Astrocyte (in vitro differentiated cells and primary cell): ENCODE data around the gene UNC93B1. TPM values are rescaled to one million over a fixed set of nuclear protein-coding genes. Genes with fewer than 3 reads are reported as not detected.
"Not testable (repeated sequence)": the region's sequence is repeated elsewhere in the genome, so short reads cannot be mapped to it uniquely, and the experiment has no call there.

Experiments
- DNase-seq: peaks from one replicate; pipeline ENCODE4 v3.0.0-alpha.2; 2010; ENCODE audit warnings: low read depth
- FAIRE-seq: peaks from 2 replicates; lab custom pipeline; 2011; peaks lifted over from hg19 to GRCh38; lab: Jason Lieb, UNC
- H2AFZ ChIP-seq: 2 replicates; pipeline ENCODE4 v1.6.0; 2012; ENCODE audit warnings: low read depth, low read length, inconsistent platforms
- H3K27ac ChIP-seq: 2 replicates; pipeline ENCODE4 v1.5.1; 2011; ENCODE audit warnings: low read depth, low read length, inconsistent platforms
- H3K27me3 ChIP-seq: 2 replicates; pipeline ENCODE4 v1.6.0; 2011; ENCODE audit warnings: low read length, inconsistent platforms; ENCODE audit not compliant: insufficient read depth
- H3K36me3 ChIP-seq: 2 replicates; pipeline ENCODE4 v1.5.1; 2011; ENCODE audit warnings: low read length, inconsistent platforms; ENCODE audit not compliant: insufficient read depth
- H3K4me1 ChIP-seq: 2 replicates; pipeline ENCODE4 v1.5.1; 2011; ENCODE audit warnings: low read length, inconsistent platforms; ENCODE audit not compliant: insufficient read depth
- H3K4me2 ChIP-seq: 2 replicates; pipeline ENCODE4 v1.6.0; 2012; ENCODE audit warnings: low read length, inconsistent platforms
- H3K4me3 ChIP-seq: 2 replicates; pipeline ENCODE4 v1.5.1; 2011; ENCODE audit warnings: low read depth, mild to moderate bottlenecking, low read length, inconsistent platforms; ENCODE audit not compliant: insufficient read depth
- H3K79me2 ChIP-seq: 2 replicates; pipeline ENCODE4 v1.6.0; 2012; ENCODE audit warnings: mild to moderate bottlenecking, low read length, inconsistent platforms; ENCODE audit not compliant: insufficient read depth
- H3K9ac ChIP-seq: 2 replicates; pipeline ENCODE4 v1.6.0; 2012; ENCODE audit warnings: mild to moderate bottlenecking, low read length, inconsistent platforms
- H3K9me3 ChIP-seq: 2 replicates; pipeline ENCODE4 v1.5.1; 2012; ENCODE audit warnings: low read depth, mild to moderate bottlenecking, low read length, inconsistent platforms; ENCODE audit not compliant: insufficient read depth
- H4K20me1 ChIP-seq: 2 replicates; pipeline ENCODE4 v1.6.0; 2012; ENCODE audit warnings: low read length, inconsistent platforms; ENCODE audit not compliant: insufficient read depth
- H3K27ac Mint-ChIP-seq: one replicate; pipeline ENCODE4 v1.8.0; 2021; ENCODE audit warnings: mild to moderate bottlenecking, mixed read lengths; ENCODE audit not compliant: unreplicated experiment
- H3K27me3 Mint-ChIP-seq: one replicate; pipeline ENCODE4 v1.8.0; 2021; ENCODE audit warnings: low read depth, mixed read lengths; ENCODE audit not compliant: unreplicated experiment
- H3K36me3 Mint-ChIP-seq: one replicate; pipeline ENCODE4 v1.8.0; 2021; ENCODE audit warnings: low read depth, mixed read lengths; ENCODE audit not compliant: unreplicated experiment
- H3K4me1 Mint-ChIP-seq: one replicate; pipeline ENCODE4 v1.8.0; 2021; ENCODE audit warnings: low read depth, mixed read lengths; ENCODE audit not compliant: unreplicated experiment
- H3K4me3 Mint-ChIP-seq: one replicate; pipeline ENCODE4 v1.8.0; 2021; ENCODE audit warnings: mild to moderate bottlenecking, moderate library complexity, mixed read lengths; ENCODE audit not compliant: unreplicated experiment
- H3K9me3 Mint-ChIP-seq: one replicate; pipeline ENCODE4 v1.8.0; 2021; ENCODE audit warnings: mild to moderate bottlenecking, mixed read lengths; ENCODE audit not compliant: unreplicated experiment
- total RNA-seq: library from RNA; stranded (reverse); gene quantifications from 2 replicates; pipeline ENCODE4 v1.2.1, GENCODE V29; 2021

UNC93B1 gene
- total RNA-seq, 1 donor from 2014 or later: 37.3 TPM

DNA sequence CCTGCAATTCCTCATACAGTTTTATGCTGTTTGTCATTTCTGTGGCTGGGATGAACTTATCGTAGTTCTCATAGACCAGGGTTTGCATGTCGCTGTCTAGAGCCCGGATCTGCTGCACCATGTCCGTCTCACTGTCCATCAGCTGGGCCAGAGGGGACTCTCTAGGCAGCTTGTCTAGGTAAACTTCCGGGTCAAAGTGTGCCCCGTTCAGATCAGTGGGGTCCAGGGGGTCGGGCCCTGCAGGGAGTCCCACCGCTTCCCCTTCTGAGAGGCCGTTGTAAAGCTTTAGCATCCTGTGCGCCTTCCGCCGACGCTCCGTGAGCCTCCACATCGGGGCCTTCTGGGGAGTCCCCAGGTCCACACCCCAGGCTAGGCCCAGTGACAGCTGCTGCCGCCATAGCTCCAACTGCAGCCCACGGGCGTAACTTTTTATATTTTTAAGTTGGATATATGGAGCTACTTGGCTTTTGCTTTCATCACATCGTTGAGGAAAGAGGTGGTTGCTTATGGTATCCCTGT lies 38.0 kb downstream of the UNC93B1 start:
- H3K36me3 ChIP-seq, H3K4me1 ChIP-seq, H3K4me3 Mint-ChIP-seq, H3K27ac Mint-ChIP-seq, DNase-seq, H3K9me3 ChIP-seq, H4K20me1 ChIP-seq, H3K9ac ChIP-seq, H3K79me2 ChIP-seq, H3K9me3 Mint-ChIP-seq, FAIRE-seq, H2AFZ ChIP-seq, H3K4me1 Mint-ChIP-seq, H3K36me3 Mint-ChIP-seq, H3K4me3 ChIP-seq, H3K27ac ChIP-seq, H3K4me2 ChIP-seq, H3K27me3 ChIP-seq: not testable (repeated sequence)
- peaks cover 22% of the 10 kb centered on the region for H3K27me3 Mint-ChIP-seq

DNA sequence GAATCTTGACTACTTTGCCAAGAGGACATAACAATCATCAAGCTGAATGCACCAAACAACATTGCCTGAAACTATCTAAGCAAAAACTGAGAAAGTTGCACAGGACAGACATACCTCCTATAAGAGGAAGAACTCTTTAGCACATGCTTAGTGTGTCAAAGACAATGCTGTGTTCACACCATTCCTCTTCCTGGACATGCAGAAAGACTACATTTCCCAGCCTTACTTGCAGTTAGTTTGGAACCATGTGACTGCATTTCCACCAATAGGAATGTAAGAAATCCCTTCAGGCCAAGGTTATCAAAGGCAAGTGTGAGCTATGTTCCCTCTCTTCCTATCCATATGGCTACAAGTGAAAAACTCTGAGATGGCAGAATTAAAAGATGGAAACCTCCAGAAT lies 39.2 kb downstream of the UNC93B1 start:
- not testable (repeated sequence) for H3K4me1 Mint-ChIP-seq, FAIRE-seq, H3K27ac ChIP-seq, H3K36me3 ChIP-seq, H4K20me1 ChIP-seq, H3K27me3 ChIP-seq, H3K36me3 Mint-ChIP-seq, H3K79me2 ChIP-seq, H3K4me2 ChIP-seq, H3K4me1 ChIP-seq, H3K9me3 ChIP-seq, H3K4me3 ChIP-seq, H3K27ac Mint-ChIP-seq, H2AFZ ChIP-seq, H3K9me3 Mint-ChIP-seq, H3K4me3 Mint-ChIP-seq, H3K9ac ChIP-seq, DNase-seq
- H3K27me3 Mint-ChIP-seq: peaks cover 31% of the 10 kb centered on the region

DNA sequence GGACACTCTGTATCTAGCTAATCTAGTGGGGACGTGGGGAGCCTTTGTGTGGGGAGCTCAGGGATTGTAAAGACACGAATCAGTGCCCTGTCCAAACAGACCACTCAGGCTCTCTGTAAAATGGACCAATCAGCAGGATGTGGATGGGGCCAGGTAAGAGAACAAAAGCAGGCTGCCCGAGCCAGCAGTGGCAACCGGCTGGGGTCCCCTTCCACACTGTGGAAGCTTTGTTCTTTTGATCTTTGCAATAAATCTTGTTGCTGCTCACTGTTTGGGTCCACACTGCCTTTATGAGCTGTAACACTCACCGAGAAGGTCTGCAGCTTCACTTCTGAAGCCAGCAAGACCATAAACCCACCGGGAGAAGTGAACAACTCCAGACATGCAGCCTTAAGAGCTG lies 40.0 kb downstream of the UNC93B1 start:
- H3K4me3 Mint-ChIP-seq, H3K27ac Mint-ChIP-seq: not testable (repeated sequence)

DNA sequence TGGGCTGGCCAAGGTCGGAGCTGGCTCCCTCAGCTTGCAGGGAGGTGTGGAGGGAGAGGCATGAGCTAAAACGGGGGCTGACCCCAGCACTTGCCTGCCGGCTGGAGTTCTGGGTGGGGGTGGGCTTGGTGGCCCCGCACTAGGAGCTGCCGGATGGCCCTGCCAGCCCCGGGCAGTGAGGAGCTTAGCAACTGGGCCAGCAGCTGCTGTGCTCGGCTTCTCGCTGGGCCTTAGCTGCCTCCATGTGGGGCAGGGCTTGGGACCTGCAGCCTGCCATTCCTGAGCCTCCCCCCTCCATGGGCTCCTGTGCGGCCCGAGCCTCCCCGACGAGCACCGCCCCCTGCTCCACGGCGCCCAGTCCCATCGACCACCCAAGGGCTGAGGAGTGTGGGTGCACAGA lies 40.7 kb downstream of the UNC93B1 start:
- H3K79me2 ChIP-seq, DNase-seq, H3K4me1 Mint-ChIP-seq, H3K4me1 ChIP-seq, H3K36me3 ChIP-seq, H3K9me3 Mint-ChIP-seq, H4K20me1 ChIP-seq, H3K27me3 ChIP-seq, H3K27ac ChIP-seq, H3K9ac ChIP-seq, H3K27ac Mint-ChIP-seq, H3K4me3 Mint-ChIP-seq, H3K36me3 Mint-ChIP-seq, H3K4me3 ChIP-seq, H3K9me3 ChIP-seq, H2AFZ ChIP-seq, FAIRE-seq, H3K4me2 ChIP-seq: not testable (repeated sequence)
- peaks cover 33% of the 10 kb centered on the region for H3K27me3 Mint-ChIP-seq

More for the DNA sequence above, 40.0 kb downstream of the UNC93B1 start:
- DNase-seq, H3K4me1 Mint-ChIP-seq, H3K9ac ChIP-seq, H4K20me1 ChIP-seq, H3K36me3 Mint-ChIP-seq, H3K4me3 ChIP-seq, H3K36me3 ChIP-seq, H3K4me2 ChIP-seq, H3K9me3 ChIP-seq, H2AFZ ChIP-seq, FAIRE-seq, H3K27ac ChIP-seq, H3K27me3 ChIP-seq, H3K79me2 ChIP-seq, H3K4me1 ChIP-seq, H3K9me3 Mint-ChIP-seq: not testable (repeated sequence)
- H3K27me3 Mint-ChIP-seq: peaks cover 33% of the 10 kb centered on the region

DNA sequence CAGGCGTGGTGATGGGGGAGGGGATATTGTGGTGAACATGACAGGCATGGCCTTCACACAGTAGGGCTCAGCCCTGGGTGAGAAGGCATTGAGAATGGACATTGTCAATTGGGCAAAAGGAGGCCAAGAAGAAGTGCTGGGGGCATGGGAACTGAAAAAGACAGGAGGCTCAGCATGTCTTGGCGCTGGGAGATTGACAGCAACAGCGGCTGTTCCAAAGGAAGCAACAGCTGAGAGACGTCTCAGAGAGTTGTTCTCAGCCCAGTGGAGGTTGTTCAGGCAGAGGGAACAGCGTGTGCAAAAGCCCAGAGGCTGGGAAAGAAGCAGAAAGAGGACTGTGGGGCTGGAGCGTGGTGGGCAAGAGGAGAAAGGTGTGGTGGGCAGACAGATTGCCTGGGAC lies 47.7 kb downstream of the UNC93B1 start:
- H3K36me3 Mint-ChIP-seq, H3K4me3 ChIP-seq, H2AFZ ChIP-seq, H3K27me3 ChIP-seq, H3K9me3 ChIP-seq, FAIRE-seq, H3K9me3 Mint-ChIP-seq, H3K4me1 ChIP-seq, H3K9ac ChIP-seq, H3K27ac ChIP-seq, H3K4me1 Mint-ChIP-seq, H3K79me2 ChIP-seq, H4K20me1 ChIP-seq, H3K4me2 ChIP-seq, DNase-seq, H3K36me3 ChIP-seq: not testable (repeated sequence)
- H3K27me3 Mint-ChIP-seq: peaks cover 59% of the 10 kb centered on the region
- peak overlapping the region; percentile 58 for H3K27ac Mint-ChIP-seq
- H3K4me3 Mint-ChIP-seq: peak overlapping the region; percentile 57
